HepG2 (cell line): Measurements from ENCODE around the gene TUBGCP6. TPM values are rescaled to one million over a fixed set of nuclear protein-coding genes. Genes with fewer than 3 reads are reported as not detected.

Experiments used
- ATF7-NPFF ChIP-seq: sonication (generic); formaldehyde crosslinking; IDR thresholded peaks from 2 replicates; pipeline ENCODE4 v1.8.1; 2023; ENCODE audit warnings: mild to moderate bottlenecking, low read depth, missing genetic modification reagents, moderate library complexity
- BCL3 ChIP-seq: sonication (generic); formaldehyde crosslinking; IDR thresholded peaks from 2 replicates; pipeline ENCODE4 v1.5.1; 2020; ENCODE audit warnings: mild to moderate bottlenecking, missing genetic modification reagents, moderate library complexity
- HDAC6 ChIP-seq: fragments of 200-600 bp; sonication (generic); IDR thresholded peaks from 2 replicates; pipeline ENCODE4 v1.7.0; 2017; ENCODE audit warnings: mild to moderate bottlenecking, antibody characterized with exemption, low read length, low read depth
- HHEX ChIP-seq: IDR thresholded peaks from 2 replicates; pipeline ENCODE4 v1.6.1; 2016; ENCODE audit warnings: control low read depth
- IRX3 ChIP-seq: sonication (generic); formaldehyde crosslinking; IDR thresholded peaks from 2 replicates; pipeline ENCODE4 v1.8.1; 2023; ENCODE audit warnings: mild to moderate bottlenecking, low read depth, missing genetic modification reagents, borderline replicate concordance
- MATR3 ChIP-seq: sonication (generic); formaldehyde crosslinking; IDR thresholded peaks from 2 replicates; pipeline ENCODE4 v1.4.0; 2020; ENCODE audit warnings: missing genetic modification reagents
- NFATC3 ChIP-seq: sonication (generic); formaldehyde crosslinking; IDR thresholded peaks from 2 replicates; pipeline ENCODE4 v1.5.1; 2020; ENCODE audit warnings: mild to moderate bottlenecking, missing genetic modification reagents
- NFE2L1 ChIP-seq: sonication (generic); formaldehyde crosslinking; IDR thresholded peaks from 2 replicates; pipeline ENCODE4 v1.4.0; 2020; ENCODE audit warnings: missing genetic modification reagents, mild to moderate bottlenecking, borderline replicate concordance
- SP140L ChIP-seq: sonication (generic); formaldehyde crosslinking; IDR thresholded peaks from 2 replicates; pipeline ENCODE4 v1.4.0; 2020; ENCODE audit warnings: missing genetic modification reagents, borderline replicate concordance
- TOE1 ChIP-seq: sonication (generic); formaldehyde crosslinking; IDR thresholded peaks from 2 replicates; pipeline ENCODE4 v1.4.0; 2020; ENCODE audit warnings: mild to moderate bottlenecking, missing genetic modification reagents
- ZMAT3 ChIP-seq: sonication (generic); formaldehyde crosslinking; conservative IDR thresholded peaks from 2 replicates; pipeline ENCODE4 v1.7.0; 2021; ENCODE audit warnings: missing genetic modification reagents
- ZNF232 ChIP-seq: sonication (generic); formaldehyde crosslinking; IDR thresholded peaks from 2 replicates; pipeline ENCODE4 v1.4.0; 2020; ENCODE audit warnings: missing genetic modification reagents, borderline replicate concordance
- ZNF431 ChIP-seq: sonication (generic); formaldehyde crosslinking; IDR thresholded peaks from 2 replicates; pipeline ENCODE4 v1.9.0; 2022; ENCODE audit warnings: missing genetic modification reagents, low read depth, mild to moderate bottlenecking, borderline replicate concordance
- ZNF574 ChIP-seq: sonication (generic); formaldehyde crosslinking; IDR thresholded peaks from 2 replicates; pipeline ENCODE4 v1.4.0; 2020; ENCODE audit warnings: missing genetic modification reagents
- ZNF678 ChIP-seq: sonication (generic); formaldehyde crosslinking; IDR thresholded peaks from 2 replicates; pipeline ENCODE4 v1.4.0; 2020; ENCODE audit warnings: mild to moderate bottlenecking, missing genetic modification reagents
- ZNF776 ChIP-seq: sonication (generic); formaldehyde crosslinking; IDR thresholded peaks from 2 replicates; pipeline ENCODE4 v1.4.0; 2020; ENCODE audit warnings: mild to moderate bottlenecking, missing genetic modification reagents
- ZSCAN9 ChIP-seq: IDR thresholded peaks from 2 replicates; pipeline ENCODE4 v1.6.1; 2016; ENCODE audit warnings: borderline replicate concordance
- polyA plus RNA-seq, 8 experiments: library from polyadenylated mRNA; depleted of rRNA in 3 of 8; stranded (reverse) in 7 of 8; unstranded in 1 of 8; fragments of >200 nt; fragmentation: Illumina TruSeq in 4 of 8; extraction: Trizol in 4 of 8; gene quantifications; 2 replicates each; pipeline versions ENCODE4 v1.2.1 to v1.2.3, GENCODE V29; 2011 to 2016; ENCODE audit warnings: low read depth in 4 of 8, missing spikeins in 1 of 8, mixed read lengths in 1 of 8; ENCODE audit not compliant: insufficient read depth in 1 of 8
- total RNA-seq, 5 experiments: library from RNA; depleted of rRNA; stranded (reverse); fragments of >200 nt; fragmentation: Illumina TruSeq; extraction: Trizol; gene quantifications; 2 replicates each; pipeline ENCODE4 v1.2.3, GENCODE V29; 2016; ENCODE audit warnings: low read depth in 1 of 5
- TF ChIP-seq, protein P1 (sequence below): sonication (generic); formaldehyde crosslinking; IDR thresholded peaks from 2 replicates; pipeline ENCODE4 v1.8.0; 2023; ENCODE audit warnings: mild to moderate bottlenecking, missing genetic modification reagents
- TF ChIP-seq, protein P2 (sequence below): IDR thresholded peaks from 2 replicates; pipeline ENCODE4 v1.6.1; 2016; ENCODE audit warnings: missing genetic modification reagents, missing compliant biosample characterization
- TF ChIP-seq, protein P3 (sequence below): sonication (generic); formaldehyde crosslinking; IDR thresholded peaks from 2 replicates; pipeline ENCODE4 v1.8.0; 2022; ENCODE audit warnings: missing genetic modification reagents, low read depth, mild to moderate bottlenecking, borderline replicate concordance
- TF ChIP-seq, protein P4 (sequence below), 2 experiments: fragments of 450-650 bp in 1 of 2; sonication (generic) in 1 of 2; formaldehyde crosslinking; IDR thresholded peaks; 2 replicates each; pipeline versions ENCODE4 v1.5.0 to v1.8.0; 2020 to 2022; ENCODE audit warnings: mild to moderate bottlenecking in 1 of 2, missing genetic modification reagents in 1 of 2

Gene TUBGCP6
- total and polyA plus RNA-seq, 2 of the 13 experiments (the other 11 are each of a cell fraction or from before 2014, with no cell fraction given), result 14.6 to 15.7 TPM

DNA sequence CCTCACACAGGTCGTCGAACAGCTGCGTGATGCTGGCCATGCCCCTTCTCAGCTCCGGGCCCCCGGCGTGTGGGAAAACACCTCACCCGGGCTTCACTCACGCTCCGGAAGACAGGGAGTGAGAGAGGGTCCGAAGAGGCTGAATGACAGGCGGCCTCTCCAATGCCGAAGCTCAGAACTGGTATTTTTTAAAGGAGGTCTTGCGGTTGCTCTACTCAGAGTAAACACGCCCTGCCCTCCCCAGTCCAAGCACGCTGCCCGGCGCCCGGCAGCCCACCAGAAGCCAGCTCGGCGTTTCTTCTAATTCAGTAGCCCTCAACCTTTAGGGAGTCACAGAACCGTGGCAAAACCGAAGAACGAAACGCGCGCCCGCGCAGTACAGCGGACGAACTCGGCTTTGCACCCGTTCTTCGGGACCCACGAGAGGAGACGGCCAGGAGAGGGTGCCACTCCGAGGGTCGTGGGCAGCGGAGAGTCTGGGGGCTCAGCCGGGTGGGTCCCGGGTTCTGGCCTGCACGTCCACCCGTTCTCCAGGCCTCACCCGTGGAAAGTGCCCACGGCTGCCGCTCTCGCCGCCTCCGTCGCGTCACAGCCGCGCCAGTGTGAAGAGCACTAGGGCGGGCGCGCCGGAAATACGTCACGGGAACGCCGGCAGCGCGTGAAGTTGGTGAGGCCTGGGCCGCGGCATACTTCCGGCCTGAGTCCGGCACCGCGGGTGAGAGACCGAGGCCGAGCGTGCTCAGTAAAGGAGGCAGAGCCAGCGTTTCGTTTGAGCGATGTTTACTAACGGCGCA, at the start of gene TUBGCP6 (continued):
- TF ChIP-seq, protein P1, sequence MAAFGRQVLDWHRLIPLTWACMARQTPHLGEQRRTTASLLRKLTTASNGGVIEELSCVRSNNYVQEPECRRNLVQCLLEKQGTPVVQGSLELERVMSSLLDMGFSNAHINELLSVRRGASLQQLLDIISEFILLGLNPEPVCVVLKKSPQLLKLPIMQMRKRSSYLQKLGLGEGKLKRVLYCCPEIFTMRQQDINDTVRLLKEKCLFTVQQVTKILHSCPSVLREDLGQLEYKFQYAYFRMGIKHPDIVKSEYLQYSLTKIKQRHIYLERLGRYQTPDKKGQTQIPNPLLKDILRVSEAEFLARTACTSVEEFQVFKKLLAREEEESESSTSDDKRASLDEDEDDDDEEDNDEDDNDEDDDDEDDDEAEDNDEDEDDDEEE (CRISPR knock-in tag), result no peak; the same call in none of the 2 replicates
- TF ChIP-seq SP140L (CRISPR knock-in tag) (no peak), ZSCAN9 (CRISPR knock-in tag) (0 out of 2 replicates have a peak, but pooled peaks have one; percentile 40), TOE1 (CRISPR knock-in tag) (no peak), ZNF776 (peak; percentile 36; the same call in 1 of the 2 replicates), HHEX (CRISPR knock-in tag) (no peak), ZNF574 (CRISPR knock-in tag) (peak; percentile 96), ZNF431 (CRISPR knock-in tag) (0 out of 2 replicates have a peak, but pooled peaks have one; percentile 27), ZNF232 (CRISPR knock-in tag) (peak; percentile 76; the same call in 1 of the 2 replicates), IRX3 (CRISPR knock-in tag) (0 out of 2 replicates have a peak, but pooled peaks have one; percentile 62), NFATC3 (CRISPR knock-in tag) (peak; percentile 77; the same call in 1 of the 2 replicates), MATR3 (CRISPR knock-in tag) (no peak), NFE2L1 (CRISPR knock-in tag) (peak; percentile 59; the same call in 1 of the 2 replicates), HDAC6 (no peak), ZNF678 (CRISPR knock-in tag) (no peak), ATF7-NPFF (CRISPR knock-in tag) (peak; percentile 52; the same call in 1 of the 2 replicates), BCL3 (CRISPR knock-in tag) (peak; percentile 95), ZMAT3 (CRISPR knock-in tag) (peak; percentile 98)
- TF ChIP-seq, protein P2, sequence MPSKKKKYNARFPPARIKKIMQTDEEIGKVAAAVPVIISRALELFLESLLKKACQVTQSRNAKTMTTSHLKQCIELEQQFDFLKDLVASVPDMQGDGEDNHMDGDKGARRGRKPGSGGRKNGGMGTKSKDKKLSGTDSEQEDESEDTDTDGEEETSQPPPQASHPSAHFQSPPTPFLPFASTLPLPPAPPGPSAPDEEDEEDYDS, result peak; percentile 49; the same call in 1 of the 2 replicates
- TF ChIP-seq, protein P3, sequence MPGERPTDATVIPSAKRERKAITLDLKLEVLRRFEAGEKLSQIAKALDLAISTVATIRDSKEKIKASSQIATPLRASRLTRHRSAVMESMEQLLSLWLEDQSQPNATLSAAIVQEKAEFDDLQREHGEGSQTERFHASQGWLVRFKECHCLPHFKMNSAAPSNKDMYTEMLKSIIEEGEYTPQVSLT (CRISPR knock-in tag), result no peak
- TF ChIP-seq, protein P4, sequence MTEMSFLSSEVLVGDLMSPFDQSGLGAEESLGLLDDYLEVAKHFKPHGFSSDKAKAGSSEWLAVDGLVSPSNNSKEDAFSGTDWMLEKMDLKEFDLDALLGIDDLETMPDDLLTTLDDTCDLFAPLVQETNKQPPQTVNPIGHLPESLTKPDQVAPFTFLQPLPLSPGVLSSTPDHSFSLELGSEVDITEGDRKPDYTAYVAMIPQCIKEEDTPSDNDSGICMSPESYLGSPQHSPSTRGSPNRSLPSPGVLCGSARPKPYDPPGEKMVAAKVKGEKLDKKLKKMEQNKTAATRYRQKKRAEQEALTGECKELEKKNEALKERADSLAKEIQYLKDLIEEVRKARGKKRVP (CRISPR knock-in tag; IDR thresholded peaks at IDR 0.05), result no peak
